ENCODE data around the gene KRTAP4-16.
"Not testable (repeated sequence)": the region's sequence is repeated elsewhere in the genome, so short reads cannot be mapped to it uniquely, and the experiment has no call there.

KRTAP4-16 gene

GRCh38 chr17:41088760-41089352 is 13.2 kb downstream of the KRTAP4-16 start:
- not testable (repeated sequence) for H3K9ac ChIP-seq (ENCODE audit: low read length); H3K4me3 ChIP-seq (ENCODE audit: low read length); H3K36me3 ChIP-seq (ENCODE audit: control insufficient read depth, low read depth, low read length); H3K27me3 ChIP-seq (ENCODE audit: control insufficient read depth, insufficient read depth, low read length); H3K27ac ChIP-seq (ENCODE audit: low read length); H3K9me3 ChIP-seq (ENCODE audit: control insufficient read depth, low read depth, low read length); H3K4me1 ChIP-seq (ENCODE audit: control insufficient read depth, low read depth, low read length)

- not testable (repeated sequence) for H3K27me3 ChIP-seq (ENCODE audit: control insufficient read depth, insufficient read depth, low read length); H3K9ac ChIP-seq (ENCODE audit: low read length); H3K36me3 ChIP-seq (ENCODE audit: control insufficient read depth, low read depth, low read length); H3K9me3 ChIP-seq (ENCODE audit: control insufficient read depth, low read depth, low read length); H3K4me3 ChIP-seq (ENCODE audit: low read length); H3K4me1 ChIP-seq (ENCODE audit: control insufficient read depth, low read depth, low read length); H3K27ac ChIP-seq (ENCODE audit: low read length)
Observed at GRCh38 chr17:41084100-41084856, 17.7 kb downstream of the KRTAP4-16 start, which contains the start of gene KRTAP4-7. Gene KRTAP4-7 (plus strand): TSS chr17:41084150. CDS start chr17:41084207, 57 bp downstream.

- H3K4me3 ChIP-seq (ENCODE audit: low read length); H3K27me3 ChIP-seq (ENCODE audit: control insufficient read depth, insufficient read depth, low read length); H3K27ac ChIP-seq (ENCODE audit: low read length); H3K9me3 ChIP-seq (ENCODE audit: control insufficient read depth, low read depth, low read length); H3K9ac ChIP-seq (ENCODE audit: low read length); H3K4me1 ChIP-seq (ENCODE audit: control insufficient read depth, low read depth, low read length); H3K36me3 ChIP-seq (ENCODE audit: control insufficient read depth, low read depth, low read length): not testable (repeated sequence)
Observed at GRCh38 chr17:41083427-41083826, 18.6 kb downstream of the KRTAP4-16 start.

GRCh38 chr17:41082626-41083025 is 19.4 kb downstream of the KRTAP4-16 start:
- Histone ChIP-seq H3K9ac (ENCODE audit: low read length) (no peak overlapping the region), H3K27ac (ENCODE audit: low read length) (no peak overlapping the region), H3K36me3 (ENCODE audit: control insufficient read depth, low read depth, low read length) (no peaks in the 10 kb centered on the region), H3K9me3 (ENCODE audit: control insufficient read depth, low read depth, low read length) (no peaks in the 10 kb centered on the region), H3K4me3 (ENCODE audit: low read length) (no peak overlapping the region), H3K4me1 (ENCODE audit: control insufficient read depth, low read depth, low read length) (no peaks in the 10 kb centered on the region), H3K27me3 (ENCODE audit: control insufficient read depth, insufficient read depth, low read length) (no peaks in the 10 kb centered on the region)

- Histone ChIP-seq H3K27ac (ENCODE audit: low read length) (no peak overlapping the region), H3K9me3 (ENCODE audit: control insufficient read depth, low read depth, low read length) (no peaks in the 10 kb centered on the region), H3K4me1 (ENCODE audit: control insufficient read depth, low read depth, low read length) (no peaks in the 10 kb centered on the region), H3K4me3 (ENCODE audit: low read length) (no peak overlapping the region), H3K36me3 (ENCODE audit: control insufficient read depth, low read depth, low read length) (no peaks in the 10 kb centered on the region), H3K9ac (ENCODE audit: low read length) (no peak overlapping the region), H3K27me3 (ENCODE audit: control insufficient read depth, insufficient read depth, low read length) (no peaks in the 10 kb centered on the region)
Observed at GRCh38 chr17:41076788-41077187, 25.2 kb downstream of the KRTAP4-16 start.

- Histone ChIP-seq H3K9ac (ENCODE audit: low read length) (no peak overlapping the region), H3K4me3 (ENCODE audit: low read length) (no peak overlapping the region), H3K4me1 (ENCODE audit: control insufficient read depth, low read depth, low read length) (no peaks in the 10 kb centered on the region), H3K27me3 (ENCODE audit: control insufficient read depth, insufficient read depth, low read length) (no peaks in the 10 kb centered on the region), H3K36me3 (ENCODE audit: control insufficient read depth, low read depth, low read length) (no peaks in the 10 kb centered on the region), H3K9me3 (ENCODE audit: control insufficient read depth, low read depth, low read length) (no peaks in the 10 kb centered on the region), H3K27ac (ENCODE audit: low read length) (no peak overlapping the region)
Observed at GRCh38 chr17:41073676-41074075, 28.3 kb downstream of the KRTAP4-16 start.

- Histone ChIP-seq H3K4me1 (ENCODE audit: control insufficient read depth, low read depth, low read length) (no peaks in the 10 kb centered on the region), H3K36me3 (ENCODE audit: control insufficient read depth, low read depth, low read length) (no peaks in the 10 kb centered on the region), H3K9ac (ENCODE audit: low read length) (no peak overlapping the region), H3K9me3 (ENCODE audit: control insufficient read depth, low read depth, low read length) (no peaks in the 10 kb centered on the region), H3K27me3 (ENCODE audit: control insufficient read depth, insufficient read depth, low read length) (no peaks in the 10 kb centered on the region), H3K4me3 (ENCODE audit: low read length) (no peak overlapping the region), H3K27ac (ENCODE audit: low read length) (no peak overlapping the region)
Observed at GRCh38 chr17:41071606-41072360, 30.2 kb downstream of the KRTAP4-16 start.

- no peak overlapping the region for H3K4me3 ChIP-seq (ENCODE audit: low read length)
- no peaks in the 10 kb centered on the region for H3K36me3 ChIP-seq (ENCODE audit: control insufficient read depth, low read depth, low read length)
- H3K9ac ChIP-seq (ENCODE audit: low read length): no peak overlapping the region
- no peaks in the 10 kb centered on the region for H3K27me3 ChIP-seq (ENCODE audit: control insufficient read depth, insufficient read depth, low read length)
- no peaks in the 10 kb centered on the region for H3K9me3 ChIP-seq (ENCODE audit: control insufficient read depth, low read depth, low read length)
- H3K4me1 ChIP-seq (ENCODE audit: control insufficient read depth, low read depth, low read length): no peaks in the 10 kb centered on the region
- no peak overlapping the region for H3K27ac ChIP-seq (ENCODE audit: low read length)
Observed at GRCh38 chr17:41069031-41069430, 33.0 kb downstream of the KRTAP4-16 start.

- Histone ChIP-seq H3K4me1 (ENCODE audit: control insufficient read depth, low read depth, low read length) (no peaks in the 10 kb centered on the region), H3K4me3 (ENCODE audit: low read length) (no peak overlapping the region), H3K27ac (ENCODE audit: low read length) (no peak overlapping the region), H3K36me3 (ENCODE audit: control insufficient read depth, low read depth, low read length) (no peaks in the 10 kb centered on the region), H3K9ac (ENCODE audit: low read length) (no peak overlapping the region), H3K27me3 (ENCODE audit: control insufficient read depth, insufficient read depth, low read length) (no peaks in the 10 kb centered on the region), H3K9me3 (ENCODE audit: control insufficient read depth, low read depth, low read length) (no peaks in the 10 kb centered on the region)
Observed at GRCh38 chr17:41067281-41067680, 34.7 kb downstream of the KRTAP4-16 start.

- Histone ChIP-seq H3K36me3 (ENCODE audit: control insufficient read depth, low read depth, low read length) (no peaks in the 10 kb centered on the region), H3K9ac (ENCODE audit: low read length) (no peak within 1 kb of the TSS), H3K27me3 (ENCODE audit: control insufficient read depth, insufficient read depth, low read length) (no peaks in the 10 kb centered on the region), H3K9me3 (ENCODE audit: control insufficient read depth, low read depth, low read length) (no peaks in the 10 kb centered on the region), H3K4me3 (ENCODE audit: low read length) (no peak within 1 kb of the TSS), H3K27ac (ENCODE audit: low read length) (no peak within 1 kb of the TSS), H3K4me1 (ENCODE audit: control insufficient read depth, low read depth, low read length) (no peaks in the 10 kb centered on the region)
Observed at GRCh38 chr17:41065829-41066624, 36.0 kb downstream of the KRTAP4-16 start, which contains the start of gene KRTAP2-4. Gene KRTAP2-4 (minus strand): TSS chr17:41065879. CDS start chr17:41065845, 34 bp downstream.

GRCh38 chr17:41065016-41065689 is 36.9 kb downstream of the KRTAP4-16 start:
- H3K4me1 ChIP-seq (ENCODE audit: control insufficient read depth, low read depth, low read length): not testable (repeated sequence)

More at GRCh38 chr17:41065016-41065689, 36.9 kb downstream of the KRTAP4-16 start:
- H3K27me3 ChIP-seq (ENCODE audit: control insufficient read depth, insufficient read depth, low read length); H3K9ac ChIP-seq (ENCODE audit: low read length); H3K36me3 ChIP-seq (ENCODE audit: control insufficient read depth, low read depth, low read length); H3K27ac ChIP-seq (ENCODE audit: low read length); H3K4me3 ChIP-seq (ENCODE audit: low read length); H3K9me3 ChIP-seq (ENCODE audit: control insufficient read depth, low read depth, low read length): not testable (repeated sequence)

Measured in iPS-18a (cell line).